Gastroesophageal sphincter (tissue), 3 donors: ENCODE measurements around the gene STX10.

ENCODE experiments used
- EP300 ChIP-seq: sonication (generic); formaldehyde crosslinking; IDR thresholded peaks from one replicate; pipeline ENCODE4 v1.6.1; 2017; ENCODE audit warnings: antibody characterized with exemption, mild to moderate bottlenecking
- POLR2AphosphoS5 ChIP-seq: sonication (generic); formaldehyde crosslinking; IDR thresholded peaks from one replicate; pipeline ENCODE4 v1.6.1; 2017; ENCODE audit warnings: antibody characterized with exemption
- TF ChIP-seq, protein P1 (sequence below), 4 experiments: fragments of 200-600 bp in 2 of 4; fragments of 450-650 bp in 2 of 4; sonication (generic) in 1 of 4; IDR thresholded peaks; one replicate each; pipeline ENCODE4 v1.5.1; 2017 to 2019; ENCODE audit warnings: antibody characterized with exemption in 4 of 4, mild to moderate bottlenecking in 2 of 4, moderate library complexity in 2 of 4

DNA sequence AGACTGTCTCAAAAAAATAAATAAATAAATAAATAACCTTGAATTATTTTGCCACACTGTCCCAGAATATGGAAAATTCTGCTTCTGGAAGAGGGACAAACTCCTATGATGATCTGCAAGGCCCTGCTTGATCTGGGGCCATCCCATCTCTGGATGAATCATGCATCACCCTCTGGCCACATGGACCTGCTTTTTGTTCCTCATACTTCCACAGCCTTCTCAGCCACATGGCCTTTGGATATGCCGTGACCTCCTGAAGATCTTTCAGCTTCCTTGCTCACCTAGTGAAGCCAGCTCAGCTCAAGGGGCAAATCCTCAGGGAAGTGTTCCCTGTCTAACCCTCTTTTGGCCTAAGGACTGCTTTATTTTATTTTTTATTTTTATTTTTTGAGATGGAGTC is 10.4 kb upstream of the STX10 start:
- TF ChIP-seq, protein P1, sequence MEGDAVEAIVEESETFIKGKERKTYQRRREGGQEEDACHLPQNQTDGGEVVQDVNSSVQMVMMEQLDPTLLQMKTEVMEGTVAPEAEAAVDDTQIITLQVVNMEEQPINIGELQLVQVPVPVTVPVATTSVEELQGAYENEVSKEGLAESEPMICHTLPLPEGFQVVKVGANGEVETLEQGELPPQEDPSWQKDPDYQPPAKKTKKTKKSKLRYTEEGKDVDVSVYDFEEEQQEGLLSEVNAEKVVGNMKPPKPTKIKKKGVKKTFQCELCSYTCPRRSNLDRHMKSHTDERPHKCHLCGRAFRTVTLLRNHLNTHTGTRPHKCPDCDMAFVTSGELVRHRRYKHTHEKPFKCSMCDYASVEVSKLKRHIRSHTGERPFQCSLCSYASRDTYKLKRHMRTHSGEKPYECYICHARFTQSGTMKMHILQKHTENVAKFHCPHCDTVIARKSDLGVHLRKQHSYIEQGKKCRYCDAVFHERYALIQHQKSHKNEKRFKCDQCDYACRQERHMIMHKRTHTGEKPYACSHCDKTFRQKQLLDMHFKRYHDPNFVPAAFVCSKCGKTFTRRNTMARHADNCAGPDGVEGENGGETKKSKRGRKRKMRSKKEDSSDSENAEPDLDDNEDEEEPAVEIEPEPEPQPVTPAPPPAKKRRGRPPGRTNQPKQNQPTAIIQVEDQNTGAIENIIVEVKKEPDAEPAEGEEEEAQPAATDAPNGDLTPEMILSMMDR (IDR thresholded peaks at IDR 0.05): no peak
- TF ChIP-seq POLR2AphosphoS5 (no peak), EP300 (no peak)
